Suprapubic skin (tissue), 4 donors: Measurements from ENCODE around the gene GRK5. TPM values are rescaled to one million over a fixed set of nuclear protein-coding genes. Genes with fewer than 3 reads are reported as not detected.

Experiments
- DNase-seq, 2 donors: peaks; one replicate each; pipeline ENCODE4 v3.0.0-alpha.2; 2019; ENCODE audit warnings: low spot score in 2 of 2
- H3K27ac ChIP-seq: fragments of 200-600 bp; sonication (generic); one replicate; pipeline ENCODE4 v1.5.1; 2019
- H3K27me3 ChIP-seq: fragments of 200-600 bp; sonication (generic); one replicate; pipeline ENCODE4 v1.5.1; 2019
- H3K36me3 ChIP-seq: fragments of 200-600 bp; sonication (generic); one replicate; pipeline ENCODE4 v1.5.1; 2019
- H3K4me1 ChIP-seq: fragments of 200-600 bp; sonication (generic); one replicate; pipeline ENCODE4 v1.5.1; 2019
- H3K4me3 ChIP-seq: fragments of 200-600 bp; sonication (generic); one replicate; pipeline ENCODE4 v1.5.1; 2019; ENCODE audit warnings: mild to moderate bottlenecking
- H3K9me3 ChIP-seq: fragments of 200-600 bp; sonication (generic); one replicate; pipeline ENCODE4 v1.5.1; 2019
- EP300 ChIP-seq: sonication (generic); formaldehyde crosslinking; IDR thresholded peaks from one replicate; pipeline ENCODE4 v1.6.1; 2017; ENCODE audit warnings: antibody characterized with exemption
- POLR2A ChIP-seq, 2 donors: fragments of 450-650 bp; IDR thresholded peaks; one replicate each; pipeline ENCODE4 v1.6.1; 2017; ENCODE audit warnings: antibody characterized with exemption in 2 of 2, mild to moderate bottlenecking in 2 of 2, moderate library complexity in 2 of 2
- POLR2AphosphoS5 ChIP-seq, 3 donors: sonication (generic); formaldehyde crosslinking; IDR thresholded peaks; one replicate each; pipeline ENCODE4 v1.6.1; 2017; ENCODE audit warnings: antibody characterized with exemption in 3 of 3
- WGBS: methylation state at CpG from one replicate; pipeline ENCODE4 v1.1.5; 2018; 5-methylcytosine and 5-hydroxymethylcytosine counted together
- total RNA-seq, 4 donors: library from RNA; depleted of rRNA; stranded (reverse); fragments of >200 nt; gene quantifications; one replicate each; pipeline ENCODE4 v1.1.0, GENCODE V29; 2016
- TF ChIP-seq, protein P1 (sequence below), 2 donors: fragments of 200-600 bp in 1 of 2; fragments of 450-650 bp in 1 of 2; sonication (generic) in 1 of 2; IDR thresholded peaks; one replicate each; pipeline ENCODE4 v1.5.1; 2016 to 2019; ENCODE audit warnings: antibody characterized with exemption in 2 of 2, mild to moderate bottlenecking in 1 of 2, moderate library complexity in 1 of 2

The GRK5 gene
- total RNA-seq, 4 donors from 2014 or later = 4.8 to 9.0 (median 6.7) TPM

DNA sequence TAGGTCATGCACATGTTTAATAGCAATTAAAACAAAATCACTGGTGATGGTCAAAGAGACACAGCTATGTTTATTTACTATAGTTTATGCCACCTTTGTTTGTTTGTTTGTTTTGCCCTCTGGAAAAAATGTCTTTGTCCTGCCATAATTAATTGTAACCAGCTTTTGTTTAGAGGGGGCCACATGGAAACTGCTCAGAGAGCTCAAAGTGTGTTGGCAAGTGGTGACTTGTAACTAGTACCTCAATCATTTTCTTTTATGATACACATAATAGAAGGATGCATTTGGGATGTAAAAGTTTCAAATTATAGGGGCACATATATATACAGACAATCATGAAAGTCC lies 40.2 kb downstream of the GRK5 start:
- H3K4me3 ChIP-seq = no peak overlapping the region
- no peaks in the 10 kb centered on the region for H3K9me3 ChIP-seq
- H3K36me3 ChIP-seq = no peaks in the 10 kb centered on the region
- H3K27ac ChIP-seq = no peak overlapping the region
- no peak for DNase-seq
- no peak for TF ChIP-seq POLR2A (IDR thresholded peaks at IDR 0.05)
- TF ChIP-seq EP300 = no peak
- no peak for TF ChIP-seq POLR2AphosphoS5 (IDR thresholded peaks at IDR 0.05)
- TF ChIP-seq, protein P1, sequence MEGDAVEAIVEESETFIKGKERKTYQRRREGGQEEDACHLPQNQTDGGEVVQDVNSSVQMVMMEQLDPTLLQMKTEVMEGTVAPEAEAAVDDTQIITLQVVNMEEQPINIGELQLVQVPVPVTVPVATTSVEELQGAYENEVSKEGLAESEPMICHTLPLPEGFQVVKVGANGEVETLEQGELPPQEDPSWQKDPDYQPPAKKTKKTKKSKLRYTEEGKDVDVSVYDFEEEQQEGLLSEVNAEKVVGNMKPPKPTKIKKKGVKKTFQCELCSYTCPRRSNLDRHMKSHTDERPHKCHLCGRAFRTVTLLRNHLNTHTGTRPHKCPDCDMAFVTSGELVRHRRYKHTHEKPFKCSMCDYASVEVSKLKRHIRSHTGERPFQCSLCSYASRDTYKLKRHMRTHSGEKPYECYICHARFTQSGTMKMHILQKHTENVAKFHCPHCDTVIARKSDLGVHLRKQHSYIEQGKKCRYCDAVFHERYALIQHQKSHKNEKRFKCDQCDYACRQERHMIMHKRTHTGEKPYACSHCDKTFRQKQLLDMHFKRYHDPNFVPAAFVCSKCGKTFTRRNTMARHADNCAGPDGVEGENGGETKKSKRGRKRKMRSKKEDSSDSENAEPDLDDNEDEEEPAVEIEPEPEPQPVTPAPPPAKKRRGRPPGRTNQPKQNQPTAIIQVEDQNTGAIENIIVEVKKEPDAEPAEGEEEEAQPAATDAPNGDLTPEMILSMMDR (IDR thresholded peaks at IDR 0.05) = no peak
- H3K4me1 ChIP-seq = peaks cover 25% of the 10 kb centered on the region
- no peaks in the 10 kb centered on the region for H3K27me3 ChIP-seq

DNA sequence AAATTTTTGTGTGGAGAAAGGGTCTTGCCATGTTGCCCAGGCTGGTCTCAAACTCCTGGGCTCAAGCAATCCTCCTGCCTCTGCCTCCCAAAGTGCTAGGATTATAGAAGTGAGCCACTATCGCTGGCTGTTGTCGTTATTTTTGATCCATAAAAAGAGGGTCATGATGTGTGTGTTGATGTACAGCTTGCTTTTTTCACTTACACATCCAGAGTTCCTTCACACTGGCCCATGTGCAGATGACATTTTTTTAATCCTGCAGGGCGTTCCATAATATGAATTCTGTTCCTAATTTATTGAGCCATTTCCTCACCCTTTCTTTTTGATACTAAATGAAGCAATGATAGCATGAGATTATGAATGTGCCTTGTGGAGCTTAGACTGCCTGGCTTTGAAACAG lies 40.8 kb downstream of the GRK5 start:
- DNase-seq = no peak
- no peak overlapping the region for H3K27ac ChIP-seq
- no peaks in the 10 kb centered on the region for H3K36me3 ChIP-seq
- no peaks in the 10 kb centered on the region for H3K27me3 ChIP-seq
- H3K4me3 ChIP-seq = no peak overlapping the region
- peaks cover 32% of the 10 kb centered on the region for H3K4me1 ChIP-seq
- H3K9me3 ChIP-seq = no peaks in the 10 kb centered on the region
- TF ChIP-seq POLR2A (IDR thresholded peaks at IDR 0.05) (no peak), EP300 (no peak), POLR2AphosphoS5 (IDR thresholded peaks at IDR 0.05) (no peak)
- TF ChIP-seq, protein P1 (IDR thresholded peaks at IDR 0.05) = no peak
- 91% methylated on average over 3 of the region's 3 CpGs for WGBS

DNA sequence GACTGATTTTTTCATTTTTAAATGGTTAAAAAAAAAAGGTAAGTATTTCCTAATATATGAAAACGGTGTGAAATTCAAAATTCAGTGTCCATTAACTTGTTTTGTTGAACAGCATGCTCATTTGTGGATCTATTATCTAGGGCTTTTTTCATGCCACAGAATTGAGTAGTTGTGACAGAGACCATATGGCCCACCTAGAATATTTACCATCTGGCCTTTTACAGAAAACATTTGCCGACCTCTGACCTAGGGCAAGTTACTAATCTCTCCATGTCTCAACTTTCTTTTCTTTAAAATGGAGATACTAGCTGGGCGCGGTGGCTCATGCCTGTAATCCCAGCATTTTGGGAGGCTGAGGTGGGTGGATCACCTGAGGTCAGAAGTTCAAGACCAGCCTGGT lies 41.3 kb downstream of the GRK5 start:
- Histone ChIP-seq H3K4me3 (no peak overlapping the region), H3K36me3 (no peaks in the 10 kb centered on the region), H3K27ac (no peak overlapping the region), H3K9me3 (no peaks in the 10 kb centered on the region), H3K27me3 (no peaks in the 10 kb centered on the region), H3K4me1 (peaks cover 37% of the 10 kb centered on the region)
- no peak for TF ChIP-seq EP300
- TF ChIP-seq POLR2A (IDR thresholded peaks at IDR 0.05) = no peak
- TF ChIP-seq POLR2AphosphoS5 (IDR thresholded peaks at IDR 0.05) = no peak
- TF ChIP-seq, protein P1 (IDR thresholded peaks at IDR 0.05) = no peak
- whole genome bisulfite sequencing = 97% methylated on average over 4 of the region's 4 CpGs
- DNase-seq = no peak

DNA sequence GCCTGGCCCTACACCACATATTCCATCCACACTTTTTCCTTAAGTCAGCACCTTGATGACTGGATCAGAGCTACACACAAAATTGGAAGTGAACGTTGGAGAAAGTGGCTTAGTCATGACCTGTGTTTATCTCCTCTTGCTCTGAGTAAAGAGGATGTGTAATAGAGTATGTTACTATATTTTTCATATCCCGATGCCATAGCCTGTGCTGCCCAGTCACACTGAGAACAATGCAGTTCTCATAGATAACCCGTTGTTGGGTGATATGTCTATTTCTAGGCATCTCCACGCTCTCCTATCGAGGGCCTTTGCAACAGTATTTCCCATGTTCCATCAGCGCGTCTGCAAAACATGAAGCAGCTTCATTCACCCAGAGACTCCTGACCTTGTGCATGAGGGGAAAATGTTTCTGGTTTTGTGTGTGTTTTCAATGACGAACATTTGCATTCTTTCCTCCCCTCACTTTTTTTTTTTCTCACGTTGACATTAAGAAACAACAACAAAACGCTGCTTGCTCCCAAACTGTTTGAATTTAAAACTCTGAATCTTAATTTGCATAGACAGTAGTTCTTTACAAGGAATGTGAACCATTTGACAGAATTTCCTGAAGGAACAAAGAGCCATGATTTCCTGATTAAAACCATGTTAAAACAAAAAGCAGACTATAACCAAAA lies 43.4 kb downstream of the GRK5 start:
- no peak for TF ChIP-seq EP300
- TF ChIP-seq, protein P1 (IDR thresholded peaks at IDR 0.05) = no peak
- no peak for TF ChIP-seq POLR2A (IDR thresholded peaks at IDR 0.05)
- TF ChIP-seq POLR2AphosphoS5 (IDR thresholded peaks at IDR 0.05) = no peak
- Histone ChIP-seq H3K4me1 (peaks cover 46% of the 10 kb centered on the region), H3K9me3 (no peaks in the 10 kb centered on the region), H3K4me3 (no peak overlapping the region), H3K36me3 (no peaks in the 10 kb centered on the region), H3K27me3 (no peaks in the 10 kb centered on the region), H3K27ac (peak overlapping the region; percentile 49)
- DNase-seq = no peak
- 57% methylated on average over 10 of the region's 10 CpGs for WGBS

DNA sequence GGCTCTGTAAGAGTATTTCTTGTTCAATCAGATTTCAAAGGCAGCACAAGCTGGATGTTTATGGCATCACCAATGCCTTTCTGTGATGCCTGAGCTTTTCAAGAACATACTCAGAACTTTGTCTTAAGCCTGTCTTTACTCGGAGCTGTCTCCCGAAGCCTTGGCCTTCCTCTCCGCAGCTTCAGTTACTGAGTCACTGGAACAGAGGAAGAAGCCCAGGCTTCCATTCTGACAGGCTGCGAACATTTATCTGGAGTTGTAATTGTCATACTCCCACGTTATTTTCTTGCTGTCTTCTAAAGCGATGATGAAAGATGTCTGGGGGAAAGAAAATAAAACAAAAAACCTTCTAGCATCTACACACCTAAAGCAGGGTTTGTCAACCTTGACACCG lies 43.9 kb downstream of the GRK5 start:
- Histone ChIP-seq H3K27ac (peak overlapping the region; percentile 49), H3K4me3 (no peak overlapping the region), H3K4me1 (peaks cover 46% of the 10 kb centered on the region), H3K27me3 (no peaks in the 10 kb centered on the region), H3K36me3 (no peaks in the 10 kb centered on the region), H3K9me3 (no peaks in the 10 kb centered on the region)
- DNase-seq = no peak
- WGBS = 57% methylated on average over 7 of the region's 7 CpGs
- TF ChIP-seq POLR2A (IDR thresholded peaks at IDR 0.05) = no peak

DNA sequence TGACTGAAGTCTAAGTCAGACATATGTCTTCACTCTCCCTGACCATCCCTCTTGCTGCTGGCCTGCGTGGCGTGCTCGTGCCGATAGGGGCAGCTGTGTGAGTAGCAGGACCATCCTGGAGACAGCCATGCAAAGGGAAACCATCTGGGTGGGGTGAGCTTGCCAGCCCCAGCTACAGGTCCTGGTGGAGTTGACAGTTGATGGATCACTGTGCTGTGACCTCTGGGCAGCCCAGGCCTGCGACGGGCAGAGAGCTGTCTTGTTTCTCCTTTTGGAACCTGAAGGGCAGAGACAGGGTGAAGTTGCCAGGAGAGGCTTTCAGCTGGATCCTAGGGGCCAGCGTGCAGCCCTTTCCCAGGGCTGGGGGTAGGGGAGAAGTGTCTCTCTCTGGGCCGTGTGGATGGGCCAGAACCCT lies 44.7 kb downstream of the GRK5 start:
- Histone ChIP-seq H3K4me1 (peaks cover 41% of the 10 kb centered on the region), H3K9me3 (no peaks in the 10 kb centered on the region), H3K27ac (peak overlapping the region; percentile 82), H3K36me3 (no peaks in the 10 kb centered on the region), H3K4me3 (no peak overlapping the region), H3K27me3 (no peaks in the 10 kb centered on the region)
- no peak for DNase-seq
- TF ChIP-seq POLR2A (IDR thresholded peaks at IDR 0.05) = no peak
- no peak for TF ChIP-seq EP300
- TF ChIP-seq POLR2AphosphoS5 (IDR thresholded peaks at IDR 0.05) = no peak
- TF ChIP-seq, protein P1 (IDR thresholded peaks at IDR 0.05) = peak in 1 of 2 donors; percentile 9
- whole genome bisulfite sequencing = 84% methylated on average over 6 of the region's 8 CpGs
